Neural cell (in vitro differentiated cells): ENCODE measurements around the gene SLC30A7.

ENCODE experiments used
- EZH2 ChIP-seq: fragments of 200-600, 300-800 bp; shearing (Covaris generic), sonication (generic); IDR thresholded peaks from 2 replicates; pipeline ENCODE4 v1.6.1; 2014; ENCODE audit warnings: antibody characterized with exemption, low read length, borderline replicate concordance, mild to moderate bottlenecking; ENCODE audit not compliant: insufficient read depth, poor library complexity, severe bottlenecking
- POLR2AphosphoS5 ChIP-seq: IDR thresholded peaks from 2 replicates; pipeline ENCODE4 v1.6.1; 2012
- SMC3 ChIP-seq: fragments of 450-650 bp; conservative IDR thresholded peaks from 2 replicates; pipeline ENCODE4 v1.6.1; 2014; ENCODE audit warnings: antibody characterized with exemption, mild to moderate bottlenecking, moderate library complexity; ENCODE audit not compliant: poor library complexity
- TAF1 ChIP-seq: IDR thresholded peaks from 2 replicates; pipeline ENCODE4 v1.6.1; 2012; ENCODE audit warnings: low read depth
- TF ChIP-seq, protein P1 (sequence below): fragments of 450-650 bp; IDR thresholded peaks from 2 replicates; pipeline ENCODE4 v1.5.1; 2014; ENCODE audit warnings: antibody characterized with exemption, mild to moderate bottlenecking, moderate library complexity; ENCODE audit not compliant: poor library complexity, severe bottlenecking

DNA sequence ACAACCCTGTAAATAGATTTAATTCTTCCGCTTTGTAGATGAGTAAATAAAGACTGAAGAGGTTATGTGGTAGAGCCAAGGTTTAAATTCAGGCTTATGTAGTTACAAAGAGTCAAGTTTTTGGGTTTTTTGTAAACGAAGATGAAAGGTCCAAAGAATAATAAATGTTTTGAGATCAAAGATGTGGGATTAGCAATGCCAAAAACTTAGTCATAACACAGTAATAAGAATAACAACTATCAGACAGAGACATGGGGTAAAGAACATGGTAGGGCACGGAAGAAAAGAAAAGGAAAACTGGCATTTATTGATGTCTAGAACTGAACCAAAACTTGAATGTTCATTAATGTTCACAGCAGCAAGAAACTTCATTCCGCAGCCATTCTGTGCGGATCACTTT, 44.2 kb upstream of the SLC30A7 start:
- TF ChIP-seq EZH2, result no peak
- TF ChIP-seq TAF1, result no peak
- TF ChIP-seq, protein P1, sequence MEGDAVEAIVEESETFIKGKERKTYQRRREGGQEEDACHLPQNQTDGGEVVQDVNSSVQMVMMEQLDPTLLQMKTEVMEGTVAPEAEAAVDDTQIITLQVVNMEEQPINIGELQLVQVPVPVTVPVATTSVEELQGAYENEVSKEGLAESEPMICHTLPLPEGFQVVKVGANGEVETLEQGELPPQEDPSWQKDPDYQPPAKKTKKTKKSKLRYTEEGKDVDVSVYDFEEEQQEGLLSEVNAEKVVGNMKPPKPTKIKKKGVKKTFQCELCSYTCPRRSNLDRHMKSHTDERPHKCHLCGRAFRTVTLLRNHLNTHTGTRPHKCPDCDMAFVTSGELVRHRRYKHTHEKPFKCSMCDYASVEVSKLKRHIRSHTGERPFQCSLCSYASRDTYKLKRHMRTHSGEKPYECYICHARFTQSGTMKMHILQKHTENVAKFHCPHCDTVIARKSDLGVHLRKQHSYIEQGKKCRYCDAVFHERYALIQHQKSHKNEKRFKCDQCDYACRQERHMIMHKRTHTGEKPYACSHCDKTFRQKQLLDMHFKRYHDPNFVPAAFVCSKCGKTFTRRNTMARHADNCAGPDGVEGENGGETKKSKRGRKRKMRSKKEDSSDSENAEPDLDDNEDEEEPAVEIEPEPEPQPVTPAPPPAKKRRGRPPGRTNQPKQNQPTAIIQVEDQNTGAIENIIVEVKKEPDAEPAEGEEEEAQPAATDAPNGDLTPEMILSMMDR, result no peak
- TF ChIP-seq POLR2AphosphoS5, result no peak
- no peak for TF ChIP-seq SMC3
